CD14-positive monocyte (primary cell): Measurements from ENCODE around the gene SLC17A3. TPM values are rescaled to one million over a fixed set of nuclear protein-coding genes. Genes with fewer than 3 reads are reported as not detected.

Source experiments
- DNase-seq, 3 donors: peaks; one replicate each; pipeline ENCODE4 v3.0.0-alpha.2; 2011 to 2022
- H2AFZ ChIP-seq: 2 replicates; pipeline ENCODE4 v1.6.0; 2012; ENCODE audit warnings: mild to moderate bottlenecking, low read depth, low read length, inconsistent platforms; ENCODE audit not compliant: insufficient read depth, poor library complexity, severe bottlenecking
- H3K27ac ChIP-seq, 2 donors: 1 replicate in 1 of 2; 2 replicates in 1 of 2; pipeline ENCODE4 v1.5.1; 2012 to 2013; ENCODE audit warnings: low read length in 2 of 2, control low read depth in 1 of 2, inconsistent platforms in 1 of 2, low read depth in 1 of 2, mild to moderate bottlenecking in 1 of 2
- H3K27me3 ChIP-seq, 2 donors: one replicate each; pipeline versions ENCODE4 v1.6.0 to v1.6.1; 2011 to 2013; ENCODE audit warnings: low read length in 2 of 2; ENCODE audit not compliant: control insufficient read depth in 2 of 2, insufficient read depth in 2 of 2
- H3K36me3 ChIP-seq, 2 donors: replicated peaks in 1 of 2; 1 replicate in 1 of 2; 2 replicates in 1 of 2; pipeline versions ENCODE4 v1.5.1 to v1.6.1; 2012 to 2013; ENCODE audit warnings: low read length in 2 of 2, control low read depth in 1 of 2, inconsistent platforms in 1 of 2, mild to moderate bottlenecking in 1 of 2; ENCODE audit not compliant: insufficient read depth in 2 of 2, control insufficient read depth in 1 of 2
- H3K4me1 ChIP-seq, 2 donors: 1 replicate in 1 of 2; 2 replicates in 1 of 2; pipeline versions ENCODE4 v1.5.1 to v1.6.1; 2012 to 2013; ENCODE audit warnings: low read length in 2 of 2, control low read depth in 1 of 2, inconsistent platforms in 1 of 2, mild to moderate bottlenecking in 1 of 2, moderate library complexity in 1 of 2; ENCODE audit not compliant: insufficient read depth in 2 of 2, control insufficient read depth in 1 of 2
- H3K4me2 ChIP-seq: replicated peaks from 2 replicates; pipeline ENCODE3; 2012; ENCODE audit warnings: low read length, moderate library complexity, mild to moderate bottlenecking; ENCODE audit not compliant: poor library complexity, severe bottlenecking; ENCODE audit errors: extremely low read depth
- H3K4me3 ChIP-seq, 3 experiments: fragments of 200-600 bp in 1 of 3; sonication (generic) in 1 of 3; replicated peaks in 1 of 3; 1 replicate in 2 of 3; 2 replicates in 1 of 3; pipeline ENCODE4 v1.5.1; 2011 to 2013; ENCODE audit warnings: low read length in 3 of 3, mild to moderate bottlenecking in 3 of 3, control low read depth in 2 of 3, low read depth in 2 of 3, inconsistent platforms in 1 of 3, moderate library complexity in 1 of 3
- H3K79me2 ChIP-seq: 2 replicates; pipeline ENCODE4 v1.6.0; 2012; ENCODE audit warnings: mild to moderate bottlenecking, control low read depth, inconsistent platforms, low read length, moderate library complexity; ENCODE audit not compliant: insufficient read depth
- H3K9ac ChIP-seq: 2 replicates; pipeline ENCODE4 v1.6.0; 2017; ENCODE audit warnings: low read length, mild to moderate bottlenecking; ENCODE audit not compliant: insufficient read depth, poor library complexity, severe bottlenecking
- H3K9me3 ChIP-seq, 2 donors: replicated peaks in 1 of 2; 1 replicate in 1 of 2; 2 replicates in 1 of 2; pipeline versions ENCODE4 v1.5.1 to v1.6.1; 2012 to 2013; ENCODE audit warnings: low read length in 2 of 2, control low read depth in 1 of 2; ENCODE audit not compliant: control insufficient read depth in 1 of 2, insufficient read depth in 1 of 2
- H4K20me1 ChIP-seq: 2 replicates; pipeline ENCODE4 v1.6.0; 2012; ENCODE audit warnings: mild to moderate bottlenecking, low read length, control low read depth, moderate library complexity; ENCODE audit not compliant: insufficient read depth
- H3K27ac Mint-ChIP-seq, 7 donors: one replicate each; pipeline ENCODE4 v1.8.0; 2020; ENCODE audit warnings: mild to moderate bottlenecking in 7 of 7, mixed read lengths in 7 of 7, moderate library complexity in 6 of 7, inconsistent platforms in 2 of 7
- H3K27me3 Mint-ChIP-seq, 3 donors: one replicate each; pipeline ENCODE4 v1.8.0; 2021 to 2022; ENCODE audit warnings: low read depth in 3 of 3, mild to moderate bottlenecking in 3 of 3, mixed read lengths in 3 of 3, moderate library complexity in 3 of 3, inconsistent platforms in 1 of 3
- H3K36me3 Mint-ChIP-seq, 2 donors: one replicate each; pipeline ENCODE4 v1.8.0; 2020; ENCODE audit warnings: mixed read lengths in 2 of 2, inconsistent platforms in 1 of 2, mild to moderate bottlenecking in 1 of 2
- H3K4me1 Mint-ChIP-seq: one replicate; pipeline ENCODE4 v1.8.0; 2020; ENCODE audit warnings: mild to moderate bottlenecking, mixed read lengths
- H3K4me3 Mint-ChIP-seq, 2 donors: one replicate each; pipeline ENCODE4 v1.8.0; 2020; ENCODE audit warnings: mild to moderate bottlenecking in 2 of 2, mixed read lengths in 2 of 2, moderate library complexity in 1 of 2
- H3K9me3 Mint-ChIP-seq, 7 donors: one replicate each; pipeline ENCODE4 v1.8.0; 2020 to 2022; ENCODE audit warnings: mixed read lengths in 7 of 7, mild to moderate bottlenecking in 6 of 7, moderate library complexity in 6 of 7, inconsistent platforms in 2 of 7
- WGBS: methylation state at CpG from one replicate; pipeline ENCODE4 v1.1.5; 2013; ENCODE audit warnings: missing lambda C conversion rate; ENCODE audit not compliant: insufficient coverage; 5-methylcytosine and 5-hydroxymethylcytosine counted together
- intact Hi-C, 2 donors: fragments of 100-400 bp; cut with micrococcal nuclease; formaldehyde crosslinking; loops; one replicate each; pipeline versions ENCODE4 v1.15.0 to v1.15.1; 2023
- polyA plus RNA-seq, 3 donors: library from polyadenylated mRNA; depleted of rRNA in 1 of 3; unstranded in 2 of 3; stranded (reverse) in 1 of 3; fragments of 300-500 nt in 2 of 3; fragments of >200 nt in 1 of 3; fragmentation: Illumina TruSeq in 2 of 3; gene quantifications; 1 replicate in 2 of 3; 2 replicates in 1 of 3; pipeline ENCODE4 v1.2.3, GENCODE V29; 2012 to 2021
- TF ChIP-seq, protein P1 (sequence below): fragments of 200-600 bp; IDR thresholded peaks from one replicate; pipeline ENCODE4 v1.8.0; 2022; ENCODE audit warnings: antibody characterized with exemption, mild to moderate bottlenecking

Gene SLC17A3
- polyA plus RNA-seq, 3 donors: not detected

DNA sequence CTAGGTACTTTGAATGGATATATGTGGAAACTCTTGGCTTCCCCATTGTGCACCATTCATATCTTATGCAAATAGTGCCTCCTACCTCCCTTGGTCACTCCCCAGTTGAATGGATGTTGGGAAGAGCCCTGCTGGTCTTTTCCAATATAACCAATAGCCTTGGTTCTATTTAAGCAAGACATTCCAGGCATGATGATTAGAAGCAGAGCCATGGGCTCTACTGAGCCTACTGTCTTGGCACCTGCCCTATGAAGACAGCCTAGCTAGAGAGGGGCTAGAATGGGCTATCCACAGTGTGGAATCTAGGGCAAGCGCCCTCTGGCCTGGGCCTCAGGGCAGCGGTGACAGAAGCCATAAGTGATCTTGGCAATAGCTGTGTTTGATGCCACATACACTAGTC lies 57.8 kb downstream of the SLC17A3 start:
- no peaks in the 10 kb centered on the region for H3K36me3 Mint-ChIP-seq
- no peak overlapping the region for H3K4me3 Mint-ChIP-seq
- H3K4me1 Mint-ChIP-seq: no peaks in the 10 kb centered on the region
- H3K9me3 ChIP-seq: no peaks in the 10 kb centered on the region
- intact Hi-C loops: no loop called here
- no peak overlapping the region for H3K27ac Mint-ChIP-seq
- no peak overlapping the region for H3K4me2 ChIP-seq
- H3K9me3 Mint-ChIP-seq: peaks cover 0 to 5% (median 3%) of the 10 kb centered on the region in 7 donors
- H3K27me3 Mint-ChIP-seq: peaks cover 1 to 4% (median 2%) of the 10 kb centered on the region in 3 donors
- H3K4me1 ChIP-seq: no peaks in the 10 kb centered on the region
- H3K79me2 ChIP-seq: no peaks in the 10 kb centered on the region
- no peaks in the 10 kb centered on the region for H3K27me3 ChIP-seq
- H2AFZ ChIP-seq: no peak overlapping the region
- no peak for DNase-seq
- no peak overlapping the region for H3K4me3 ChIP-seq
- H4K20me1 ChIP-seq: no peaks in the 10 kb centered on the region
- no peak overlapping the region for H3K27ac ChIP-seq
- no peaks in the 10 kb centered on the region for H3K36me3 ChIP-seq
- 100% methylated on average over 2 of the region's 2 CpGs for WGBS
- no peak overlapping the region for H3K9ac ChIP-seq
- TF ChIP-seq, protein P1, sequence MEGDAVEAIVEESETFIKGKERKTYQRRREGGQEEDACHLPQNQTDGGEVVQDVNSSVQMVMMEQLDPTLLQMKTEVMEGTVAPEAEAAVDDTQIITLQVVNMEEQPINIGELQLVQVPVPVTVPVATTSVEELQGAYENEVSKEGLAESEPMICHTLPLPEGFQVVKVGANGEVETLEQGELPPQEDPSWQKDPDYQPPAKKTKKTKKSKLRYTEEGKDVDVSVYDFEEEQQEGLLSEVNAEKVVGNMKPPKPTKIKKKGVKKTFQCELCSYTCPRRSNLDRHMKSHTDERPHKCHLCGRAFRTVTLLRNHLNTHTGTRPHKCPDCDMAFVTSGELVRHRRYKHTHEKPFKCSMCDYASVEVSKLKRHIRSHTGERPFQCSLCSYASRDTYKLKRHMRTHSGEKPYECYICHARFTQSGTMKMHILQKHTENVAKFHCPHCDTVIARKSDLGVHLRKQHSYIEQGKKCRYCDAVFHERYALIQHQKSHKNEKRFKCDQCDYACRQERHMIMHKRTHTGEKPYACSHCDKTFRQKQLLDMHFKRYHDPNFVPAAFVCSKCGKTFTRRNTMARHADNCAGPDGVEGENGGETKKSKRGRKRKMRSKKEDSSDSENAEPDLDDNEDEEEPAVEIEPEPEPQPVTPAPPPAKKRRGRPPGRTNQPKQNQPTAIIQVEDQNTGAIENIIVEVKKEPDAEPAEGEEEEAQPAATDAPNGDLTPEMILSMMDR: no peak

DNA sequence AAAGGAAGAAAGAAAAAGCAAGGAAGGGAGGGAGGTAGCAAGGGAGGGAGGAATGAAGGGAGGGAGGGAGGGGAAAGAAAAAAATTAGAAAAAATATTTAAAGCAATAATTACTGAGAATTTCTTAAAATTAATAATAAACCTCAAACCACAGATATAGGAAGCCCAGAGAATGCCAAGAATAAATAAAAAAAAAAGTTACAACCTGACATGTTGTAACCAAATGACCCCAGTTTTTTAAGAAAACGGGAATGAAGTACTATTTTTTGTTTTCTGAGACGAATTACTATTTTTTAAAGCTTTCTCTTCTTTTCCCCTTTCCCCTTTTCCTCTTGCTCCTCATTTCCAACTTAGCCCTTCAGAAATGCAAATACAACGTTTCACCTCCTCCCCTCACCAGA lies 58.8 kb downstream of the SLC17A3 start:
- Histone ChIP-seq H3K4me2 (no peak overlapping the region), H3K9me3 (no peaks in the 10 kb centered on the region), H3K4me3 (no peak overlapping the region), H3K36me3 (no peaks in the 10 kb centered on the region), H3K79me2 (no peaks in the 10 kb centered on the region), H3K4me1 (no peaks in the 10 kb centered on the region), H3K27me3 (no peaks in the 10 kb centered on the region), H3K9ac (no peak overlapping the region), H4K20me1 (no peaks in the 10 kb centered on the region), H3K27ac (no peak overlapping the region), H2AFZ (no peak overlapping the region)
- DNase-seq: no peak
- 79% methylated on average over 3 of the region's 3 CpGs for WGBS
- Mint-ChIP-seq H3K27ac (no peak overlapping the region), H3K36me3 (no peaks in the 10 kb centered on the region), H3K4me3 (no peak overlapping the region), H3K27me3 (peaks cover 1 to 4% (median 2%) of the 10 kb centered on the region in 3 donors), H3K9me3 (peaks cover 0 to 5% (median 2%) of the 10 kb centered on the region in 7 donors), H3K4me1 (no peaks in the 10 kb centered on the region)
- intact Hi-C loops: no loop called here
- TF ChIP-seq, protein P1: no peak
